Mucosa of descending colon (tissue), 3 donors: ENCODE results near the gene SLC25A29. TPM values are rescaled to one million over a fixed set of nuclear protein-coding genes. Genes with fewer than 3 reads are reported as not detected.

Experiments used
- ATAC-seq: fragments of 200-7000 bp; cut with Tn5 transposase; one replicate; pipeline ENCODE4 v1.9.1; 2020; ENCODE audit warnings: mild to moderate bottlenecking, moderate library complexity
- DNase-seq, 3 donors: peaks; one replicate each; pipeline ENCODE4 v3.0.0-alpha.2; 2020
- H3K36me3 ChIP-seq: fragments of 200-600 bp; one replicate; pipeline ENCODE4 v1.8.0; 2021; ENCODE audit warnings: low read depth, mild to moderate bottlenecking
- H3K4me1 ChIP-seq: fragments of 200-600 bp; one replicate; pipeline ENCODE4 v1.8.0; 2021; ENCODE audit warnings: low read depth, mild to moderate bottlenecking
- H3K4me3 ChIP-seq: fragments of 200-600 bp; one replicate; pipeline ENCODE4 v1.8.0; 2021; ENCODE audit warnings: mild to moderate bottlenecking
- H3K9me3 ChIP-seq: fragments of 200-600 bp; one replicate; pipeline ENCODE4 v1.8.0; 2021; ENCODE audit warnings: mild to moderate bottlenecking
- CTCF ChIP-seq: fragments of 200-600 bp; IDR thresholded peaks from one replicate; pipeline ENCODE4 v1.8.0; 2022; ENCODE audit warnings: antibody characterized with exemption, mild to moderate bottlenecking
- intact Hi-C, 2 donors: fragments of 100-400 bp; cut with DNase I in 1 of 2; cut with micrococcal nuclease in 1 of 2; formaldehyde crosslinking; loops; one replicate each; pipeline versions ENCODE4 v1.11.0 to v1.11.1; 2022; cut with DNase I, micrococcal nuclease
- total RNA-seq, 3 donors: library from RNA; stranded (reverse); fragmentation: NEBNext Ultra II Directional in 2 of 3; extraction: Animal tissue kit (Norgen Biotek cat#: 25700) in 2 of 3; gene quantifications; one replicate each; pipeline versions ENCODE4 v1.2.1 to v1.2.4, GENCODE V29; 2021 to 2023
- donor health status: DM: no; HTN: no; CAD: no; lungs with moderate emphysema.
- donor health status: DM: no; HTN: no; CAD: no.
- donor health status: DM: no; HTN: yes; CAD: no.

Gene SLC25A29
- total RNA-seq, 3 donors from 2014 or later, result 19.6 to 28.2 (median 28.1) TPM

- intact Hi-C loops, result no loop called here
- Histone ChIP-seq H3K9me3 (no peaks in the 10 kb centered on the region), H3K4me1 (peaks cover 4% of the 10 kb centered on the region), H3K4me3 (no peak overlapping the region), H3K36me3 (no peaks in the 10 kb centered on the region)
- ATAC-seq, result no peak
- no peak for DNase-seq
- TF ChIP-seq CTCF, result no peak
Measured at GRCh38 chr14:100323942-100324307, 17.7 kb upstream of the SLC25A29 start.

- intact Hi-C loops, result no loop called here
- DNase-seq, result no peak
- Histone ChIP-seq H3K36me3 (no peaks in the 10 kb centered on the region), H3K4me3 (no peak within 1 kb of the TSS), H3K9me3 (no peaks in the 10 kb centered on the region), H3K4me1 (peaks cover 5% of the 10 kb centered on the region)
- ATAC-seq, result no peak
- TF ChIP-seq CTCF, result no peak
Measured at GRCh38 chr14:100323121-100323941, 17.1 kb upstream of the SLC25A29 start, which contains the start of gene SLC25A47. SLC25A47 (plus strand) TSS chr14:100323339; CDS start chr14:100323415, 76 bp downstream.

GRCh38 chr14:100322138-100322957 is 16.1 kb upstream of the SLC25A29 start:
- Histone ChIP-seq H3K9me3 (no peaks in the 10 kb centered on the region), H3K4me1 (peaks cover 13% of the 10 kb centered on the region), H3K4me3 (no peak overlapping the region), H3K36me3 (no peaks in the 10 kb centered on the region)
- ATAC-seq, result no peak
- no peak for TF ChIP-seq CTCF
- DNase-seq, result no peak
- intact Hi-C loops, result no loop called here

GRCh38 chr14:100321473-100322137 is 15.4 kb upstream of the SLC25A29 start:
- Histone ChIP-seq H3K4me3 (no peak overlapping the region), H3K9me3 (no peaks in the 10 kb centered on the region), H3K4me1 (peaks cover 13% of the 10 kb centered on the region), H3K36me3 (no peaks in the 10 kb centered on the region)
- DNase-seq (peak in 1 of 3 donors; percentile 11), ATAC-seq (no peak)
- intact Hi-C loops, result no loop called here
- TF ChIP-seq CTCF, result no peak

- no peak for TF ChIP-seq CTCF
- intact Hi-C loops, result no loop called here
- no peak for ATAC-seq
- H3K9me3 ChIP-seq, result no peaks in the 10 kb centered on the region
- DNase-seq, result no peak
- no peaks in the 10 kb centered on the region for H3K36me3 ChIP-seq
- H3K4me1 ChIP-seq, result peaks cover 13% of the 10 kb centered on the region
- H3K4me3 ChIP-seq, result no peak overlapping the region
Measured at GRCh38 chr14:100320157-100320856, 14.1 kb upstream of the SLC25A29 start.
